VCaP (cell line): Measurements from ENCODE around the gene RRBP1.
A peak's percentile ranks its signal among the peaks of the same experiment; 100 is the strongest.

Experiments used
- H3K27ac ChIP-seq: fragments of 450-650 bp; 2 replicates; pipeline ENCODE4 v1.5.1; 2017
- CTCF ChIP-seq: fragments of 450-650 bp; conservative IDR thresholded peaks from 2 replicates; pipeline ENCODE4 v1.5.1; 2017; ENCODE audit warnings: mild to moderate bottlenecking, moderate library complexity

The RRBP1 gene

DNA sequence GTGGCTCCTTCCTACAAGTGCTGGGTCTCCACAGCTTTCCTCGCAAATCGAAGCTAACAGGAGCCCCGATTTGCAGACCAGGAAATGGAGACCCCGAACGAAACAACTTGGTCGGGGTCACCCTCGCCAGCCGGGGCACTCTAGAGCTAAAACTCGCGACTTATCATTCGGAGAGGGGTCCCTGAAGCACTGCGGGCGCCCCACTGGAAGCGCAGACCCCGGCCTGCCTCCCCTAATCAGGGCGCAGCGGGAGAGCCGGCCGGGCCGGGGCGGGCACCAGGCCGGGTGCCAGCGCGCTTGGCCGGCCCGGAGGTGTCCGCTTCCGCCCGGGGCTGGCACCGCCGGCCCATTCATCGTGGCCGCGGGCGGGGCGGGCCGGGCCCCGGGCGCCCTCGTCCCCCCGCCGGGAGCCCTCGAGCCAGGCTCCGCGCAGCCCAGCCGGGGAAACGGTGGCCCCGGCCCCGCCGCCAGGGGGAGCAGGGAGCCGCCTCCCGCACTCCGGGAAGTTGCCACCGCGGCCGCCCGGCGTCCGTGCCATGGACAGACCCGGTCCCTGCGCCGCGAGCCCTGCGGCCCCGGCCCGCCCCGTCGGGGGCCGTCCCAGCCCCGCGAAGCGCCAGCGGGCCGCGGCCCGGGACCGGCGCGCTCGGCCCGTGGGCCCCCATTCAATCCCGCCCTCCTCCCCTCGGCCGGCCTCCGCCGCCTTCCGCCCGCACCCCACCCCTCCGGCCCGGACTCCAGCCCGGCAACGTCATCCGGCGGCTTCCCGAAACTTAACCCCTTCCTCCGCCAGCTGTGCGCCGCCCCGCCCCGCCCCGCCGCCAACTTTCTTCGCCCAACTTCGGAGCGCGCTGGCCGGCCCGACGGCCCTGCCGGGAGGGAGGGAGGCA lies 961 bp downstream of the RRBP1 start:
- TF ChIP-seq CTCF = peak; percentile 91
- H3K27ac ChIP-seq = peak overlapping the region; percentile 81

DNA sequence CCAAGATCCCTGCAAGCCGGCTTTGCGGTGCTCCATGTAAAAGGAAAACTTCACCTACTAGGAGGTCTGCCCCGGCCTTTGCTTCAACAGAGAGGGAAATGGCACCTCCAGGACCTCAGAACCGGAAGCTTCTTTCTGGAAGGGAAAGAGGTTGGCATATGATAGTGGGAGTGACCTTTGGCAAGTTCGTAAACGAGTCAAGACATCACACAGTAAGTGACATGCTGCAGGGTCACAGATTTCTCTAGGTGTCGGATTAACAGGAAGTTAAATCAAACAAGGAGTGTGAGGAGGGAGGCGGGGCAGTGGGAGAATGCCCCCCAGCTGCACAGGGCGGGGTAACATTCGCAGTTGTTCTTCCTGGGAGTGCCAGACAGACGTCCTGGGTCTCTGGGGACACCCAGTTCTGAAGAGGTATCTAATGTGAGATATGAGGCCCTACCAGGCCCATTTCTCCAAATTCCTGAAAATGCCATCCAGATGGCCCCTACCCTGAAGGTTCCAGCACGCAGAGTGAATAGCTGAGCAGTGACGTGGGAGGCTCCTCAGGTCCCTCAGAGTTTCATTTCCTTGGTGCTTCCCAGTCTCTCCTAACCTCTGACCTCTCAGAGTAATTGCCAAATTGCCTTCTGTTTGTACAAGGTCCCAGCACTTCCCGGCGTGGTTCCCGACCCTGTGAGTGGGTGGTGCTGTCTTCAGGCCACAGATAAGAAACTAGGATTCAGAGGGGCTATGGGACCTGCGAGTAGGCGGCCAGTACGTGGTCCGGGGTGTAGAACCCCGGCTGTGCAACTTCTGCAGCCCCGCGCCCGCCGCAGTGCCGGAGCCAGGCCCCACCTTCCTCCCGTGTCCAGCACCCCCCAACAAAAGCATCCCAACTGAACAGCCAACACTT lies 1.9 kb downstream of the RRBP1 start:
- H3K27ac ChIP-seq = peak overlapping the region; percentile 81
- no peak for TF ChIP-seq CTCF

GRCh38 chr20:17678886-17679285 lies 3.2 kb downstream of the RRBP1 start:
- H3K27ac ChIP-seq = no peak overlapping the region
- no peak for TF ChIP-seq CTCF

GRCh38 chr20:17678295-17678694 lies 3.7 kb downstream of the RRBP1 start:
- no peak for TF ChIP-seq CTCF
- no peak overlapping the region for H3K27ac ChIP-seq

- H3K27ac ChIP-seq = no peak overlapping the region
- TF ChIP-seq CTCF = no peak
These were observed 5.1 kb downstream of the RRBP1 start for GRCh38 chr20:17676942-17677341.

GRCh38 chr20:17676378-17676759 lies 5.7 kb downstream of the RRBP1 start:
- no peak for TF ChIP-seq CTCF
- no peak overlapping the region for H3K27ac ChIP-seq
